LoVo (cell line): ENCODE measurements around the gene NUDT16.
"Not testable (repeated sequence)": the region's sequence is repeated elsewhere in the genome, so short reads cannot be mapped to it uniquely, and the experiment has no call there.

Experiments
- DNase-seq: peaks from one replicate; pipeline ENCODE4 v3.0.0-alpha.2; 2016; ENCODE audit warnings: low spot score

The NUDT16 gene

GRCh38 chr3:131381445-131382291 is at the start of gene NUDT16:
Gene NUDT16 (plus strand): TSS chr3:131381774. CDS start chr3:131381805, 31 bp downstream.
- peak; percentile 99 for DNase-seq

- DNase-seq: no peak
These were observed 42.5 kb upstream of the NUDT16 start for GRCh38 chr3:131338948-131339640.

- DNase-seq: no peak
These were observed 39.8 kb upstream of the NUDT16 start for GRCh38 chr3:131341761-131342160.

- no peak for DNase-seq
These were observed 32.7 kb upstream of the NUDT16 start for GRCh38 chr3:131348911-131349310.

- DNase-seq: no peak
These were observed 32.1 kb upstream of the NUDT16 start for GRCh38 chr3:131349454-131349853.

GRCh38 chr3:131349946-131350347 is 31.6 kb upstream of the NUDT16 start:
- no peak for DNase-seq

DNA sequence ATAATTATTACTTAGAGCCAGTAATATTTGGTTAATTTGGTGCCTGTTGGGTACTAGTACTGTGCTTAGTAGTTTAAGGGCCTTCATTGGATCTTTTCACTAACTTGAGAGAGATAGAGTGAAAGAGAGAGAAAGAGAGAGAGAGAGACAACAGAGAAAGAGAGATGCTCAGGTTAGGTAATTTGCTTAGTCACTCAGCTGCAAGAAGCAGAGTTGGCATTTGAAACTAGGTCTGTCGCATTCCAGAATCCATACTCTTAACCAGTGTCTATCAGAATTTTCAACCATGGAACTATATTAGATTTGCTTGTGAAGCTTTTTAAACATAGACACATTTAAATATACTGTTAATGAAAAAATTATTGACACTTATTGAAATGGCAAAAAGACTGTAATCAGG is 31.1 kb upstream of the NUDT16 start:
- no peak for DNase-seq

GRCh38 chr3:131353016-131353877 is 28.3 kb upstream of the NUDT16 start:
- DNase-seq: no peak

- DNase-seq: no peak
These were observed 27.6 kb upstream of the NUDT16 start for GRCh38 chr3:131353986-131354385.

DNA sequence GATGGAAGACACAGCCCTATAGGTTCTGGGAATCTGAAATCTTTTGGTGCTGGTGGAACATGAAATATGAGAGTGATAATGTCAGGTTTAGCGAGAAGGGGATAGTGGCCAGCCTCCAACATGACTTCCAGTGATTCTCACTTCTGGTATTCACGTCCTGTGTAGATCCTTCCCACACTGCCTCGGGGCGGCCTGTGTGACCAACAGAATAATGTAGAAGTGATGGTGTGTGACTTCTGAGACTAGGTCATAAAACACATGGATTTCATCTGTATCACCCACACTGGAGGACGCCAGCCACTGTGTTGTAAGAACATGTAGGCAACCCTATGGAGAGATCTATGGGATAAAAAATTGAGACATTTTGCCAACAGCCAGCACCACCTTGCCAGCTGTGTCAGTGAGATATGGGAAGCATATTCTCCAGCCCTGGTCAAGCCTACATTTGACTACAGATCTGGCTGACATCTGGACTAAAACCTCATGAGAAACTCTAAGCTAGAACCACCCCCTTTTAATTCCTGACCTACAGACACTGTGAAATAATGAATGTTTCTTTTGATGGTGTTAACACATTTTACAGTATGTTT is 25.5 kb upstream of the NUDT16 start:
- DNase-seq: no peak

DNA sequence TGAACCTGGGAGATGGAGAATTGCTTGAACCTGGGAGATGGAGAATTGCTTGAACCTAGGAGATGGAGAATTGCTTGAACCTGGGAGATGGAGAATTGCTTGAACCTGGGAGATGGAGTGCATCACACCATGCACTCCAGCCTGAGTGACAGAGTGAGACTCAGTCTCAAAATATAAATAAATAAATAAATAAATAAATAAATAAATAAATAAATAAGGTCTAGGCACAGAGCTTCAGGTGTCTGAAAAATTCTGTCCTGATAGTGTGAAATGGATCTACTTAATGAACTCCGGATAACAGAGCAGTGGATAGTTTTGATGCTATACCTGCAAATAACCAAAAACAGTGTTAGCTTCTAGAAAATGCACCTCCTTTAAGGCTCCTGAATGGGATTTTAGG is 24.3 kb upstream of the NUDT16 start:
- DNase-seq: no peak

GRCh38 chr3:131360191-131360755 is 21.3 kb upstream of the NUDT16 start:
- no peak for DNase-seq

- not testable (repeated sequence) for DNase-seq
These were observed 20.5 kb upstream of the NUDT16 start for GRCh38 chr3:131361066-131361463.

GRCh38 chr3:131361464-131362421 is 19.8 kb upstream of the NUDT16 start:
- peak; percentile 91 for DNase-seq

GRCh38 chr3:131363275-131363674 is 18.3 kb upstream of the NUDT16 start:
- no peak for DNase-seq

DNA sequence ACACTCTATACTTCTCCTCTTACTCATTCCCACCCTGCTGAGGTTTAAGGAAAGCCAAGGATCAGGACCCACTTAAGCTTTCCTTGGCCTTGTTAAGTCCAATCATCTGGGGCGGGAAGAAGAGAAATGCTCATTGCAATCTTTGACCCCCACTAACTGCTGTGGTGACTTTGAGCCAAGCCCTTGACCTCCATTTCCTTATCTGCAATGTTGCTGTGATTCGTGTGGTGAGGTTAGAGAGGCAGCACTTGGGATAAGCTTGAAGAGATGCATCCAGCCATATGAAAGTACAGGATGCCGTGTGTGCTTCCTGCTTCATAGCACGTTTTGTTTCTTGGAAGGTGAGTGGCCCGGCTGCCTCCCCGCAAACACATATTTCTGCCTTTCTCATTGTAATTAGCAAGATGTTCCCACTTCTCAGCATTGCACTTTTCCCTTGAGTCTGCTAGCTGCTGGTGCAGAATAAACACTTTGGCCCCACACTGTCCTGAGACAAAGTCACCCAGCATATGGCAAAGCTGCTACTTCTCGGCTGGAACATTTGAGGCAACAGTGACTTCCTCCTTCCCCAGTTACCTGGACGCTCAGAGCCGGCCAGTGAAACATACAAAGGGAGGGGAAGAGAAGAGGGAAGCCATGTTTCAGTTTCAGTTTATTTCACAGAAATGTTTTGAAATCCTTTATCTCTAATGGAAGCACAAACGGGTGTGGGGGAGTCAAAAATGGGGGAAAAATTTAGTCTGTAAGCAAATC is 10.5 kb upstream of the NUDT16 start:
- DNase-seq: no peak

DNA sequence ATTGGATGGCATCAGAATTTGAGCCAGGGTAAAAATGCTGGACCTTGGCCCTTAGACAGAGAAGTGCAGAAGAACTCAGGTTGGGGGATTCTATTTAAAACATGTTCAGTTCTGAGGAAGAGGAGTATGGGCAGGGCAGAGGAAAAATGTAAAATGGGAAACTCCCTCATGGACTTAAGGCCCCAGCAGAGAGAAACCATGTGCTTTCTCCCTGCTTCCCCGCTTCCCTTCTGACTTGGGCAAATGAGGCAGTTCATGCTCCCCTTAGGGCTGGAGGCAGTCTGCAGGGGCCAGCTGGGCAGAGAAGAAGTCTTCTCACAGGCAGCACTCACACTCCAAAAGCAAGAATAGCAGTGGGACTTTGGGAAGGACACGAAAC is 9.9 kb upstream of the NUDT16 start:
- no peak for DNase-seq

DNA sequence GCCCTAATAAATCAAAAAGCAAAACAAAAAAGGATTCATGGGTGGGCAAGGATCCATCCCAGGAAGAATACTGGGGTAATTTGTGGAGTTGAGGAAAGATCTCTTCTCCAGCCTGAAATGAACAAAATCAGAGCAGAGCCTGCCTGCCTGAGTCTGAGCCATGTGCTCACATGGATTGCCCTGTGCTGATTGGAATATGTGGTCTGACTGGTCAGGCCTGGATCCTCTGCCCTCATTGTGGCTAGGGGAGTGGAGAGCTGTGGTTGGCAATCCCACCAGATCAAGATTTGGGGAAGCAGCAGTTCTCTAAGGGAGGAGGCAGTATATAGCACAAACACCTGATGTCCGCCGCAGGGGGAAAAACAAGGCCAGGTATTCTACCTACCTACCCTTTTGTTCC is 6.8 kb upstream of the NUDT16 start:
- no peak for DNase-seq

GRCh38 chr3:131380821-131381444 is 641 bp upstream of the NUDT16 start:
- not testable (repeated sequence) for DNase-seq
